Left ventricle myocardium inferior (tissue), 1 donor: Measurements from ENCODE around the gene AVPR1A. TPM values are rescaled to one million over a fixed set of nuclear protein-coding genes. Genes with fewer than 3 reads are reported as not detected.

Experiments
- DNase-seq: peaks from one replicate; pipeline ENCODE4 v3.0.0-alpha.2; 2020
- H3K27ac ChIP-seq: fragments of 200-600 bp; replicated peaks from 2 replicates; pipeline ENCODE4 v1.8.0; 2021
- H3K27me3 ChIP-seq: fragments of 200-600 bp; 2 replicates; pipeline ENCODE4 v1.8.0; 2021; ENCODE audit warnings: low read depth
- H3K36me3 ChIP-seq: fragments of 200-600 bp; 2 replicates; pipeline ENCODE4 v1.8.0; 2021
- H3K4me1 ChIP-seq: fragments of 200-600 bp; 2 replicates; pipeline ENCODE4 v1.8.0; 2021
- H3K4me3 ChIP-seq: fragments of 200-600 bp; 2 replicates; pipeline ENCODE4 v1.8.0; 2021; ENCODE audit warnings: mild to moderate bottlenecking, moderate library complexity
- H3K9me3 ChIP-seq: fragments of 200-600 bp; replicated peaks from 2 replicates; pipeline ENCODE4 v1.8.0; 2021
- intact Hi-C: fragments of 100-400 bp; cut with micrococcal nuclease; formaldehyde crosslinking; loops from one replicate; pipeline ENCODE4 v1.11.0; 2022
- total RNA-seq: library from RNA; stranded (reverse); fragmentation: NEBNext Ultra II Directional; extraction: Animal tissue kit (Norgen Biotek cat#: 25700); gene quantifications from one replicate; pipeline ENCODE4 v1.2.1, GENCODE V29; 2021
- TF ChIP-seq, protein P1 (sequence below): fragments of 200-600 bp; IDR thresholded peaks from 2 replicates; pipeline ENCODE4 v1.8.0; 2021; ENCODE audit warnings: antibody characterized with exemption, mild to moderate bottlenecking, borderline replicate concordance
- donor health status: DM: no; HTN: yes; CAD: no; lungs with severe emphysema.

The AVPR1A gene
- total RNA-seq, 1 donor from 2014 or later: 1.3 TPM

- no peak overlapping the region for H3K27ac ChIP-seq
- TF ChIP-seq, protein P1, sequence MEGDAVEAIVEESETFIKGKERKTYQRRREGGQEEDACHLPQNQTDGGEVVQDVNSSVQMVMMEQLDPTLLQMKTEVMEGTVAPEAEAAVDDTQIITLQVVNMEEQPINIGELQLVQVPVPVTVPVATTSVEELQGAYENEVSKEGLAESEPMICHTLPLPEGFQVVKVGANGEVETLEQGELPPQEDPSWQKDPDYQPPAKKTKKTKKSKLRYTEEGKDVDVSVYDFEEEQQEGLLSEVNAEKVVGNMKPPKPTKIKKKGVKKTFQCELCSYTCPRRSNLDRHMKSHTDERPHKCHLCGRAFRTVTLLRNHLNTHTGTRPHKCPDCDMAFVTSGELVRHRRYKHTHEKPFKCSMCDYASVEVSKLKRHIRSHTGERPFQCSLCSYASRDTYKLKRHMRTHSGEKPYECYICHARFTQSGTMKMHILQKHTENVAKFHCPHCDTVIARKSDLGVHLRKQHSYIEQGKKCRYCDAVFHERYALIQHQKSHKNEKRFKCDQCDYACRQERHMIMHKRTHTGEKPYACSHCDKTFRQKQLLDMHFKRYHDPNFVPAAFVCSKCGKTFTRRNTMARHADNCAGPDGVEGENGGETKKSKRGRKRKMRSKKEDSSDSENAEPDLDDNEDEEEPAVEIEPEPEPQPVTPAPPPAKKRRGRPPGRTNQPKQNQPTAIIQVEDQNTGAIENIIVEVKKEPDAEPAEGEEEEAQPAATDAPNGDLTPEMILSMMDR: no peak
- H3K36me3 ChIP-seq: no peaks in the 10 kb centered on the region
- intact Hi-C loops: no loop called here
- H3K27me3 ChIP-seq: no peaks in the 10 kb centered on the region
- H3K4me1 ChIP-seq: no peaks in the 10 kb centered on the region
- no peak for DNase-seq
- H3K4me3 ChIP-seq: no peak overlapping the region
- H3K9me3 ChIP-seq: no peaks in the 10 kb centered on the region
Measured at GRCh38 chr12:63129927-63130326, 21.1 kb downstream of the AVPR1A start.

DNA sequence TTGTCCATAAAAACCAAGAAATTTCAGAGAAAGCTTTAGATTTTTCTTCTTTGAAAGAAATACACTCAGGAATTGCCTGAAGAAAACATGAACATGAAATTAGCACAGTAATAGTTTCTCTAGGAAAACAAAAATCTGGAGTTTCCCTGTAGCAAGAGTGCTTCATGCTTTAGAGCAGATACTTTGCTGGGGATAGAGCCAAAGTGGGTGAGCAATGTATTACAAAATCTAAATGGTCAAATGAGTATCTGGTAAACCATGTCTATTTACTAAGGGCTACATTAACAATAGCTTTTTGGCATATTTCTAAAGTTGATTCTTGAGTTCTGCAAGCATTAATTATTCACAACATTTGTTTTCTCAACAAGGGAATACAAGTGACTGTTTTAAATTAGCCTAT, 26.2 kb downstream of the AVPR1A start:
- intact Hi-C loops: no loop called here
- Histone ChIP-seq H3K36me3 (no peaks in the 10 kb centered on the region), H3K27me3 (no peaks in the 10 kb centered on the region), H3K9me3 (no peaks in the 10 kb centered on the region), H3K4me1 (no peaks in the 10 kb centered on the region), H3K27ac (no peak overlapping the region), H3K4me3 (no peak overlapping the region)
- no peak for DNase-seq
- TF ChIP-seq, protein P1: no peak

GRCh38 chr12:63103494-63104131, 47.4 kb downstream of the AVPR1A start:
- no peak for DNase-seq
- no peaks in the 10 kb centered on the region for H3K27me3 ChIP-seq
- H3K9me3 ChIP-seq: no peaks in the 10 kb centered on the region
- TF ChIP-seq, protein P1: peak; percentile 87
- H3K27ac ChIP-seq: no peak overlapping the region
- H3K4me3 ChIP-seq: no peak overlapping the region
- no peaks in the 10 kb centered on the region for H3K36me3 ChIP-seq
- intact Hi-C loops: loop anchor here (10.0 kb wide), 1 partner anchor 171 kb away; no protein-coding TSS in a partner anchor
- H3K4me1 ChIP-seq: no peaks in the 10 kb centered on the region

- Histone ChIP-seq H3K4me1 (no peaks in the 10 kb centered on the region), H3K9me3 (no peaks in the 10 kb centered on the region), H3K27ac (no peak overlapping the region), H3K4me3 (no peak overlapping the region), H3K36me3 (no peaks in the 10 kb centered on the region), H3K27me3 (no peaks in the 10 kb centered on the region)
- intact Hi-C loops: loop anchor here (10.0 kb wide), 1 partner anchor 173 kb away; no protein-coding TSS in a partner anchor
- no peak for DNase-seq
- TF ChIP-seq, protein P1: no peak
Measured at GRCh38 chr12:63101920-63102319, 49.1 kb downstream of the AVPR1A start.

DNA sequence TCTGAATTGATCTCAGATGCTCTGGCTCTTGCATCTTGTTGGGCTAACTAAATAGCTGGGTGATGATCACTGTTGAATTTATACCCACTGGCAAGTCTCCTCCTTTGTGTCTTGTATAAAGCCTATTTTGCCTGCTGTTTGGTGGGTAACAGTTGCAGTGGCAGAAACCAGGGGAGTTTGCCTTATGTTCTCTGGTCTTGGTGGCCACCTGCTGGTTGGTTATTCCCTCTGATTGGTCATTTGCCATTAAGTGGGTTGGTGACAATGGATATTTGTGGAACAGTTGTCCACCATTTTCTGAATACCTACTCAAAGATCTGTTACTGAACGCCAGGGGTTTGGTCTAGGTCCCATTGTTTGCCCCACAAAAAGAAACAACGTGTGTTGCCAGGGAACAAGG, 52.1 kb downstream of the AVPR1A start:
- intact Hi-C loops: no loop called here
- no peak for DNase-seq
- H3K36me3 ChIP-seq: no peaks in the 10 kb centered on the region
- no peaks in the 10 kb centered on the region for H3K9me3 ChIP-seq
- no peak overlapping the region for H3K27ac ChIP-seq
- H3K4me3 ChIP-seq: no peak overlapping the region
- TF ChIP-seq, protein P1: peak; percentile 30
- H3K4me1 ChIP-seq: no peaks in the 10 kb centered on the region
- no peaks in the 10 kb centered on the region for H3K27me3 ChIP-seq
